Measurements from ENCODE around the gene TIAM2.

- TF ChIP-seq CTCF (IDR thresholded peaks at IDR 0.05; ENCODE audit: poor library complexity) (no peak), EZH2 (IDR thresholded peaks at IDR 0.05; ENCODE audit: borderline replicate concordance) (no peak), EZH2phosphoT487 (IDR thresholded peaks at IDR 0.05; ENCODE audit: low read depth, severe bottlenecking, unreplicated experiment) (no peak)
Observed at GRCh38 chr6:155284775-155285174, 289.7 kb downstream of the TIAM2 start.

All from hepatocyte (in vitro differentiated cells).